Measurements from ENCODE around the gene LMF1.

DNA sequence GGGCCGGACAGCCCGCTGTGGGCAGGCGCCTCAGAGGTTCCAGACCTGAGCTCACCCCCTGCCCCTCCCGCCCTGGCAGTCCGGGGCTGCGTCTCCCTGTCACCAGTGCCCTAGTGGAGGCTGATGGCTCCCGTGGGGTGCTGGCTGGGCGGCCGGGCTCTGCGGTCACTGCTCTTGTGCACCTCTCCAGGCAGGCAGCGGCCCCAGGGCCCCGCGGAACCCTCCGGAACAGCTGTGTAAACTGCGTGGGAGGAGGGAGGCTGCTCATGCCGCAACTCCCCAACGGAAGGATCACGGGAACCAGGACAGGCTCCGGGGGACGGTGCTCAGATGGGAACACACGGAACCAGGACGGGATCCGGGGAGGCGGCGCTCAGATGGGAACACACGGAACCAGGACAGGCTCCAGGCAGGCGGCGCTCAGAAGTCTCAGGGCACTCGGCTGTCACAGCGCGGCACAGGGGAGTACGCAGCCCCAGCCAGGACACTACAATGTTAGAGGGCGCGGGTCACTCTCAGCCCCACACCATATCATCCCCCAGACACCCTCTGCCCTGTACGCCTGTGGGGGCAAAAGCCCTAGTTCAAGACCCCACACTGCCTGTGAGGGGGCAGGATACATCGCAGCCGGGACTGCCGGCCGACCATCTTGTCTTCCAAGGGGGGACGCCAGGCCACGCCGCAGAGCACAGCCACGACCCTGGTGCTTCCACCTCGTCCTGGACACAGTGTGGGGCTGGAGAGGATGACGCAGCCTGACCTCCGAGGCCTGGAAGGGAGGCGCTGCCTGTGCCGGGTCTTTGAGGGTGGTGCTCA is 96.2 kb downstream of the LMF1 start:
- TF ChIP-seq, protein P1, sequence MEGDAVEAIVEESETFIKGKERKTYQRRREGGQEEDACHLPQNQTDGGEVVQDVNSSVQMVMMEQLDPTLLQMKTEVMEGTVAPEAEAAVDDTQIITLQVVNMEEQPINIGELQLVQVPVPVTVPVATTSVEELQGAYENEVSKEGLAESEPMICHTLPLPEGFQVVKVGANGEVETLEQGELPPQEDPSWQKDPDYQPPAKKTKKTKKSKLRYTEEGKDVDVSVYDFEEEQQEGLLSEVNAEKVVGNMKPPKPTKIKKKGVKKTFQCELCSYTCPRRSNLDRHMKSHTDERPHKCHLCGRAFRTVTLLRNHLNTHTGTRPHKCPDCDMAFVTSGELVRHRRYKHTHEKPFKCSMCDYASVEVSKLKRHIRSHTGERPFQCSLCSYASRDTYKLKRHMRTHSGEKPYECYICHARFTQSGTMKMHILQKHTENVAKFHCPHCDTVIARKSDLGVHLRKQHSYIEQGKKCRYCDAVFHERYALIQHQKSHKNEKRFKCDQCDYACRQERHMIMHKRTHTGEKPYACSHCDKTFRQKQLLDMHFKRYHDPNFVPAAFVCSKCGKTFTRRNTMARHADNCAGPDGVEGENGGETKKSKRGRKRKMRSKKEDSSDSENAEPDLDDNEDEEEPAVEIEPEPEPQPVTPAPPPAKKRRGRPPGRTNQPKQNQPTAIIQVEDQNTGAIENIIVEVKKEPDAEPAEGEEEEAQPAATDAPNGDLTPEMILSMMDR (IDR thresholded peaks at IDR 0.05; ENCODE audit: low read depth, low read length, poor library complexity, severe bottlenecking): no peak
- no peak for TF ChIP-seq EZH2phosphoT487 (IDR thresholded peaks at IDR 0.05; ENCODE audit: borderline replicate concordance, low read length)

All from DOHH2 (cell line).